HL-60 (cell line): ENCODE measurements around the gene GAK.

ENCODE experiments used
- DNase-seq, 2 experiments: peaks; one replicate each; pipeline ENCODE4 v3.0.0-alpha.2; 2010 to 2020; ENCODE audit warnings: low read depth in 1 of 2, low spot score in 1 of 2
- H3K27ac ChIP-seq: fragments of 250-450 bp; sonication (Bioruptor Pico); replicated peaks from 2 replicates; pipeline ENCODE4 v1.5.1; 2020; ENCODE audit warnings: mild to moderate bottlenecking, moderate library complexity
- H3K27me3 ChIP-seq: fragments of 250-450 bp; sonication (Bioruptor Pico); 2 replicates; pipeline ENCODE4 v1.5.1; 2021; ENCODE audit warnings: mild to moderate bottlenecking, moderate library complexity; ENCODE audit not compliant: insufficient read depth, poor library complexity, severe bottlenecking
- H3K4me3 ChIP-seq: replicated peaks from 2 replicates; pipeline ENCODE4 v1.5.1; 2011; ENCODE audit warnings: mild to moderate bottlenecking, control low read depth, low read length; ENCODE audit not compliant: insufficient read depth
- CTCF ChIP-seq: IDR thresholded peaks from one replicate; pipeline ENCODE4 v1.5.1; 2011; ENCODE audit warnings: low read length, control low read depth, inconsistent platforms; ENCODE audit not compliant: insufficient read depth
- GABPA ChIP-seq: IDR thresholded peaks from 2 replicates; pipeline ENCODE4 v1.6.1; 2012; ENCODE audit warnings: low read depth
- POLR2AphosphoS5 ChIP-seq: IDR thresholded peaks from 2 replicates; pipeline ENCODE4 v1.6.1; 2012; ENCODE audit warnings: low read depth
- REST ChIP-seq: IDR thresholded peaks from 2 replicates; pipeline ENCODE4 v1.6.1; 2012; ENCODE audit warnings: low read depth; ENCODE audit not compliant: insufficient replicate concordance
- SPI1 ChIP-seq: IDR thresholded peaks from 2 replicates; pipeline ENCODE4 v1.6.1; 2012; ENCODE audit warnings: low read depth, mild to moderate bottlenecking, borderline replicate concordance

Gene GAK

DNA sequence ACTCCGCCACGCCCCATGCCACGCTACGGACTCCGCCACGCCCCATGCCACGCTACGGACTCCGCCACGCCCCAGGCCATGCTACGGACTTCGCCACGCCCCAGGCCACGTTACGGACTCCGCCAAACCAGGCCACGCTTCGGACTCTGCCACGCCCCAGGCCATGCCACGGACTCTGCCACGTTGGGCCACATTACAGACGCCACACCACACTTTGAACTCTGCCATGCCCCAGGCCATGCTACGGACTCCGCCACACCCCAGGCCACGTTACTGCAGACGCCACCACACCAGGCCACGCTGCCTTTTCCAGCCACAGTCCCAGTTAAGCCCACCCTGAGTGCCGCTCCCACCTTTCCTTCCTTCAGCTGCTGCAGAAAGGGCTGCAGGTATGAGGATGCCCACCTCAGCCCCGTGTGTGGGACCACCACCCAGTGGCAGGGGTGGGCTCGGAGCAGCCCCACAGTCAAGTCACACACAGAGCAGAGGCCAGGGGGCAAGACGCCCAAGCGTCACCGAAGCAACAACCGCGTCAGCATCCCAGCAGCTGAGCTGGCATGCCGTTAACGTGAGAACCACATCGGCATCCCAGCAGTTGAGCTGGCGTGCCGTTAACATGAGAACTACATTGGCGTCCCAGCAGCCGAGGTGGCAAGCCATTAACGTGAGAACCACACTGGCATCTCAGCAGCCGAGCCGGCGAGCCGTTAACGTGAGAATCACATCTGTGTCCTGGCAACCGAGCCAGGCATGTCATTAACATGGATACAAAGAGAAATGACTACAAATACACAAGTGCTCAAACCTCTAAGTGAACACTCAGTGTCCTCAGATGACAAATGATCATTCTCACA lies 26.4 kb downstream of the GAK start:
- no peak for DNase-seq
- Histone ChIP-seq H3K27ac (no peak overlapping the region), H3K27me3 (no peaks in the 10 kb centered on the region), H3K4me3 (no peak overlapping the region)
- TF ChIP-seq REST: no peak
- TF ChIP-seq SPI1: no peak
- no peak for TF ChIP-seq GABPA
- TF ChIP-seq POLR2AphosphoS5: no peak

DNA sequence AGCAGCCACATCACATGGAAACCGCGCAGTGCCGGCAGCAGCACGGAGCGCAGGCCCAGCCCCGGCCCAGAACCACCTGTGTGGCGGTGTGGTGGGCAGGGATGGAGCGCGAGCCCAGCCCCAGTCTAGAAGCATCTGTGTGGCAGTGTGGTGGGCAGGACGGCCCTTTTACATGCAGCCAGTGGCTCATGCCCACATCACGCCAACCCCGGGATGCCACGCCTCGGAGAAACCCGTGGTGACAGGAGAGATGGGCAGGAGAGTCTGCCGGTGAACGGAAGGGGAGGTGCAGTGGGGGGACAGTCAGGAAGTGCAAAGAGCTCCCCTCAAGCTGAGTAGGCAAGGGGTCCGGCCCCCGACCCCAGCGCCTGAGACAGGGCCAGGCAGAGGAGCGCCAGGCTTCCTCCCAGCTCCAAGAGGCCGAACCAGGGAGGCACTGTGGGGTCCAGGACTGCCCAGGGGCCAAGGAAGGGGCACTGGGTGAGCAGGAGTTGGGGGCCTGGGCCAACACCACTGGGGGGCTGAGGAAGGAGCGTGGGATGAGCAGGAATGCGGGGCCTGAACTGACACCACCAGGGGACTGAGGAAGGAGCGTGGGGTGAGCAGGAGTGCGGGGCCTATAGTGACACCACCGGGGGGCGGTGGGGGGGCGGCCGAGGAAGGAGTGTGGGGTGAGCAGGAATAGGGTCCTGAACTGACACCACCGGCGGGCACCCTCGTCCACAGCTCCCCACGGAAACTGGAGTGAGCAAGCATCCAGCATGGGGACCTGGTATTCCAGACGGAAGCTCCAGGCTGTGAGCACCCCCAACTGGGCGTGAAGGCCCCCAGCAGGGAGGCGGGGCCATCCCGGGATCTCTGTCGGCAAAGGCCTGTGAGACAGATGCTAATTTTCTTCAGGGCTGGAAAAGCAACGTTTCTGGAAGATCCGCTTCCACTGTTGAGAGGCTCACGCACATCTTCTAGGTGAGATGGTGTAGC lies 28.8 kb downstream of the GAK start:
- H3K4me3 ChIP-seq: no peak overlapping the region
- H3K27me3 ChIP-seq: no peaks in the 10 kb centered on the region
- no peak overlapping the region for H3K27ac ChIP-seq
- no peak for DNase-seq
- no peak for TF ChIP-seq POLR2AphosphoS5
- no peak for TF ChIP-seq SPI1
- no peak for TF ChIP-seq CTCF
- no peak for TF ChIP-seq REST
- TF ChIP-seq GABPA: no peak

DNA sequence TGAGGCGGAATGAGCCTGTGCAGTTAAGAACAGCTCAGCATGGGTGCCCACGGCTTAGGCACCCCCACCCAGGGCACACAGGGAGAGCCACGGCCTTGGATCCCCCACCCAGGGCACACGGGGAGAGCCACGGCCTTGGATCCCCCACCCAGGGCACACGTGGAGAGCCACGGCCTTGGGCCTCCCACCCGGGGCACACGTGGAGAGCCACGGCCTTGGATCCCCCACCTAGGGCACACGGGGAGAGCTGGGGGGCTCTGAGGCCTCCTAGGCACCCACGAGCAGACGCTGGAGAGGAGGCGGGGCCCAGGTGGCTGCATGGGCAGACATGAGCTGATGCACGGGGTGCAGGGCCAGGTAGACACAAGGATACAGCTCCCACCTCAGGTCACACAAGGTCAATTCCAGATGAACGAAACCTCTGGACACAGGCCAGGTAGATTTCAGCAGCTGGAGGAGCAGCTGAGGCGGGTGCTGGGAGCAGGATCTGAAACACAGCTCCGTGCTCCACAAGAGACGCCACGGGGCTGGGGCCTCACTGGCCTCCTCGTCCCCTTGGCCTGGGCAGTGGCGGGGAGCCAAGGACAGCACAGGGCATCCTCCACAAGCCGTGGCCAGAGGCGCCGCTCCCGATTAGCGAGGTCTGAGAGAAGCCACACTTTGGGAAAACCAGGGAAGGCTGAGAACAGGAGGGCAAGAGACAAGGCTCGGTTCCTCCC lies 30.8 kb downstream of the GAK start:
- Histone ChIP-seq H3K27ac (no peak overlapping the region), H3K4me3 (no peak overlapping the region), H3K27me3 (no peaks in the 10 kb centered on the region)
- DNase-seq: no peak
- TF ChIP-seq CTCF (no peak), REST (no peak), POLR2AphosphoS5 (no peak), GABPA (no peak), SPI1 (no peak)
